Progenitor cell of endocrine pancreas (in vitro differentiated cells): ENCODE measurements around the gene U2AF1L4. TPM values are rescaled to one million over a fixed set of nuclear protein-coding genes. Genes with fewer than 3 reads are reported as not detected.

Experiments used
- DNase-seq: peaks from one replicate; pipeline ENCODE4 v3.0.0; 2021; ENCODE audit warnings: low spot score; ENCODE audit not compliant: unreplicated experiment
- H3K27ac Mint-ChIP-seq: 2 replicates; pipeline ENCODE4 v1.8.0; 2021; ENCODE audit warnings: mild to moderate bottlenecking, moderate library complexity, mixed read lengths
- H3K27me3 Mint-ChIP-seq: 2 replicates; pipeline ENCODE4 v1.8.0; 2021; ENCODE audit warnings: mixed read lengths
- H3K36me3 Mint-ChIP-seq: 2 replicates; pipeline ENCODE4 v1.8.0; 2022; ENCODE audit warnings: mixed read lengths; ENCODE audit not compliant: insufficient read depth
- H3K4me1 Mint-ChIP-seq: 2 replicates; pipeline ENCODE4 v1.8.0; 2021; ENCODE audit warnings: low read depth, mixed read lengths
- H3K4me3 Mint-ChIP-seq: 2 replicates; pipeline ENCODE4 v1.8.0; 2021; ENCODE audit warnings: low read depth, mild to moderate bottlenecking, moderate library complexity, mixed read lengths
- H3K9me3 Mint-ChIP-seq: 2 replicates; pipeline ENCODE4 v1.8.0; 2021; ENCODE audit warnings: low read depth, mixed read lengths
- total RNA-seq: library from RNA; stranded (reverse); gene quantifications from 2 replicates; pipeline ENCODE4 v1.2.1, GENCODE V29; 2021
- TF ChIP-seq, protein P1 (sequence below): fragments of 200-600 bp; sonication (generic); IDR thresholded peaks from one replicate; pipeline ENCODE4 v1.5.0; 2021; ENCODE audit warnings: antibody characterized with exemption, mild to moderate bottlenecking; ENCODE audit not compliant: unreplicated experiment

Gene U2AF1L4
- total RNA-seq, 1 donor from 2014 or later = 37.4 TPM

DNA sequence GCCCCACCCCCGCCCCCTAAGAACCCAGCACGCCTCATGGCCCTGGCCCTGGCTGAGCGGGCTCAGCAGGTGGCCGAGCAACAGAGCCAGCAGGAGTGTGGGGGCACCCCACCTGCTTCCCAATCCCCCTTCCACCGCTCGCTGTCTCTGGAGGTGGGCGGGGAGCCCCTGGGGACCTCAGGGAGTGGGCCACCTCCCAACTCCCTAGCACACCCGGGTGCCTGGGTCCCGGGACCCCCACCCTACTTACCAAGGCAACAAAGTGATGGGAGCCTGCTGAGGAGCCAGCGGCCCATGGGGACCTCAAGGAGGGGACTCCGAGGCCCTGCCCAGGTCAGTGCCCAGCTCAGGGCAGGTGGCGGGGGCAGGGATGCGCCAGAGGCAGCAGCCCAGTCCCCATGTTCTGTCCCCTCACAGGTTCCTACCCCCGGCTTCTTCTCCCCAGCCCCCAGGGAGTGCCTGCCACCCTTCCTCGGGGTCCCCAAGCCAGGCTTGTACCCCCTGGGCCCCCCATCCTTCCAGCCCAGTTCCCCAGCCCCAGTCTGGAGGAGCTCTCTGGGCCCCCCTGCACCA lies 42.1 kb upstream of the U2AF1L4 start:
- H3K27me3 Mint-ChIP-seq = peaks cover 24% of the 10 kb centered on the region
- no peak for DNase-seq
- TF ChIP-seq, protein P1, sequence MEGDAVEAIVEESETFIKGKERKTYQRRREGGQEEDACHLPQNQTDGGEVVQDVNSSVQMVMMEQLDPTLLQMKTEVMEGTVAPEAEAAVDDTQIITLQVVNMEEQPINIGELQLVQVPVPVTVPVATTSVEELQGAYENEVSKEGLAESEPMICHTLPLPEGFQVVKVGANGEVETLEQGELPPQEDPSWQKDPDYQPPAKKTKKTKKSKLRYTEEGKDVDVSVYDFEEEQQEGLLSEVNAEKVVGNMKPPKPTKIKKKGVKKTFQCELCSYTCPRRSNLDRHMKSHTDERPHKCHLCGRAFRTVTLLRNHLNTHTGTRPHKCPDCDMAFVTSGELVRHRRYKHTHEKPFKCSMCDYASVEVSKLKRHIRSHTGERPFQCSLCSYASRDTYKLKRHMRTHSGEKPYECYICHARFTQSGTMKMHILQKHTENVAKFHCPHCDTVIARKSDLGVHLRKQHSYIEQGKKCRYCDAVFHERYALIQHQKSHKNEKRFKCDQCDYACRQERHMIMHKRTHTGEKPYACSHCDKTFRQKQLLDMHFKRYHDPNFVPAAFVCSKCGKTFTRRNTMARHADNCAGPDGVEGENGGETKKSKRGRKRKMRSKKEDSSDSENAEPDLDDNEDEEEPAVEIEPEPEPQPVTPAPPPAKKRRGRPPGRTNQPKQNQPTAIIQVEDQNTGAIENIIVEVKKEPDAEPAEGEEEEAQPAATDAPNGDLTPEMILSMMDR = no peak
- H3K36me3 Mint-ChIP-seq = peaks cover 12% of the 10 kb centered on the region
- no peaks in the 10 kb centered on the region for H3K9me3 Mint-ChIP-seq
- no peak overlapping the region for H3K27ac Mint-ChIP-seq
- H3K4me1 Mint-ChIP-seq = peaks cover 5% of the 10 kb centered on the region
- no peak overlapping the region for H3K4me3 Mint-ChIP-seq

DNA sequence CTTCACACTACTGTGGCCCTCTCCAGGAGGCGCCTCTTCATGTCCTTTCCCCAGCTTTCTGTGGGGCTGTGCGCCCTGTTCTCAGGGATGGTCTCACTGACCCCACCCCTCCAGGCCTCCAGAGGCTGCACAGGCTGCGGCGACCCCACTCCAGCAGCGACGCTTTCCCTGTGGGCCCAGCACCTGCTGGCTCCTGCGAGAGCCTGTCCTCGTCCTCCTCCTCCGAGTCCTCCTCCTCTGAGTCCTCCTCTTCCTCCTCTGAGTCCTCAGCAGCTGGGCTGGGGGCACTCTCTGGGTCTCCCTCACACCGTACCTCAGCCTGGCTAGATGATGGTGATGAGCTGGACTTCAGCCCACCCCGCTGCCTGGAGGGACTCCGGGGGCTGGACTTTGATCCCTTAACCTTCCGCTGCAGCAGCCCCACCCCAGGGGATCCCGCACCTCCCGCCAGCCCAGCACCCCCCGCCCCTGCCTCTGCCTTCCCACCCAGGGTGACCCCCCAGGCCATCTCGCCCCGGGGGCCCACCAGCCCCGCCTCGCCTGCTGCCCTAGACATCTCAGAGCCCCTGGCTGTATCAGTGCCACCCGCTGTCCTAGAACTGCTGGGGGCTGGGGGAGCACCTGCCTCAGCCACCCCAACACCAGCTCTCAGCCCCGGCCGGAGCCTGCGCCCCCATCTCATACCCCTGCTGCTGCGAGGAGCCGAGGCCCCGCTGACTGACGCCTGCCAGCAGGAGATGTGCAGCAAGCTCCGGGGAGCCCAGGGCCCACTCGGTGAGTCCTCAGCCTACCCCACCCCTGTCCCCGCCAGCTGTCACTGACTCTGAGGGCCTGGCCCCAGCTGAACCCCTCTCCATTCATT lies 41.3 kb upstream of the U2AF1L4 start:
- TF ChIP-seq, protein P1 = no peak
- H3K36me3 Mint-ChIP-seq = peaks cover 13% of the 10 kb centered on the region
- no peak overlapping the region for H3K4me3 Mint-ChIP-seq
- no peak overlapping the region for H3K27ac Mint-ChIP-seq
- peaks cover 24% of the 10 kb centered on the region for H3K27me3 Mint-ChIP-seq
- no peak for DNase-seq
- no peaks in the 10 kb centered on the region for H3K9me3 Mint-ChIP-seq
- peaks cover 5% of the 10 kb centered on the region for H3K4me1 Mint-ChIP-seq

DNA sequence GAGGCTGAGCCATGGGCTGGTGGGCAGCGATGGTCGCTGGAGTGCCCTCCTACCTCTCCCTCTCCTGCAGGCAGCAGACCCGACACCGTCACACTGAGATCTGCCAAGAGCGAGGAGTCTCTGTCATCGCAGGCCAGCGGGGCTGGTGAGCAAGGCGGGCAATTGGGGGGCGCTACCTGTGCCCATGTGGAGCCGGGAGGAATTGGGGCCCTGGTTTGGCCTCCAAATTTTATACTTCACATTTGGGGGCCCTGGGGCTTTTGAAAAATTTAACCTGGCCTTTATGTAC lies 40.1 kb upstream of the U2AF1L4 start:
- DNase-seq = no peak
- Mint-ChIP-seq H3K36me3 (peaks cover 17% of the 10 kb centered on the region), H3K4me3 (no peak overlapping the region), H3K4me1 (peaks cover 5% of the 10 kb centered on the region), H3K27me3 (peaks cover 26% of the 10 kb centered on the region), H3K9me3 (no peaks in the 10 kb centered on the region), H3K27ac (no peak overlapping the region)
- TF ChIP-seq, protein P1 = no peak

DNA sequence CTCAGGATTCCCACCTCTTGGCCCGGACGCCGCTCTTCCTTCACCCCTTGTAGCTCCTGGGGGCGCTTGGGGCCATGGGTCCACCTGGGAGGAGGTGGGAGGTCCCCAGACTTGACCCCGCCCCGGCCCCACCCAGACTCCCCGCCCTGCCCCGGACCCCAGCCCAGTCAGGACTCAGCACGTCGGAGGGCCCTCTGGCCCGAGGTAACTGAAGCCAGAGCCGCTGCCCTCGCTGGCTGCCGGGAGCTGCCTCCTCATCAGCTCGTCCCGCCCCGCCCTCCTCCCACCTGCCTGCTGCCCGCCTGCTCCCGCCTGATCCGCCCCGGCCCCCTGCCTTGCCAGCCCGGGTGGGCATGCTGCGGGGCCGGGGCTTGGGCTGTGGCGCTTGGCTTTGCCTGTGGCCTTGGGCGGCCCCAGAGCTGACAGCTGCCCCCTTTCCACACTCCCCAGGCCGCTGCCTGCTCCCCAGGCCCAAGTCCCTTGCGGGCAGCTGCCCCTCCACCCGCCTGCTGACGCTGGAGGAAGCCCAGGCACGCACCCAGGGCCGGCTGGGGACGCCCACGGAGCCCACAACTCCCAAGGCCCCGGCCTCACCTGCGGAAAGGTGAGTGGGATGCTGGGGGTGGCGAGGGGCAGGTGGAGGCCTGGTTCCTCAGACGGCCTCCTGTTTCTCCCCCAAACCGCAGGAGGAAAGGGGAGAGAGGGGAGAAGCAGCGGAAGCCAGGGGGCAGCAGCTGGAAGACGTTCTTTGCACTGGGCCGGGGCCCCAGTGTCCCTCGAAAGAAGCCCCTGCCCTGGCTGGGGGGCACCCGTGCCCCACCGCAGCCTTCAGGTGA lies 39.5 kb upstream of the U2AF1L4 start:
- no peak for DNase-seq
- H3K4me3 Mint-ChIP-seq = no peak overlapping the region

More for the DNA sequence above, 39.5 kb upstream of the U2AF1L4 start:
- peaks cover 18% of the 10 kb centered on the region for H3K36me3 Mint-ChIP-seq
- TF ChIP-seq, protein P1 = no peak
- no peak overlapping the region for H3K27ac Mint-ChIP-seq
- H3K4me1 Mint-ChIP-seq = peaks cover 5% of the 10 kb centered on the region
- peaks cover 26% of the 10 kb centered on the region for H3K27me3 Mint-ChIP-seq
- H3K9me3 Mint-ChIP-seq = no peaks in the 10 kb centered on the region
